Lower leg skin (tissue), 4 donors: ENCODE measurements around the gene MYOD1. TPM values are rescaled to one million over a fixed set of nuclear protein-coding genes. Genes with fewer than 3 reads are reported as not detected.

Experiments used
- DNase-seq, 2 donors: peaks; one replicate each; pipeline ENCODE4 v3.0.0-alpha.2; 2019; ENCODE audit warnings: low spot score in 2 of 2
- H3K4me3 ChIP-seq: fragments of 200-600 bp; sonication (generic); 2 replicates; pipeline ENCODE4 v1.5.1; 2017; ENCODE audit warnings: mild to moderate bottlenecking, low read depth; ENCODE audit not compliant: poor library complexity, severe bottlenecking
- CTCF ChIP-seq, 3 donors: fragments of 450-650 bp; IDR thresholded peaks; one replicate each; pipeline ENCODE4 v1.5.1; 2016; ENCODE audit warnings: antibody characterized with exemption in 3 of 3, mild to moderate bottlenecking in 3 of 3, moderate library complexity in 2 of 3
- POLR2A ChIP-seq, 2 donors: fragments of 450-650 bp; IDR thresholded peaks; one replicate each; pipeline ENCODE4 v1.6.1; 2016 to 2017; ENCODE audit warnings: antibody characterized with exemption in 2 of 2, mild to moderate bottlenecking in 1 of 2, moderate library complexity in 1 of 2
- WGBS, 2 donors: methylation state at CpG; one replicate each; pipeline ENCODE4 v1.1.5; 2018; 5-methylcytosine and 5-hydroxymethylcytosine counted together
- intact Hi-C: fragments of 100-400 bp; cut with DNase I; formaldehyde crosslinking; loops from one replicate; pipeline ENCODE4 v1.15.0; 2023; ENCODE audit warnings: low total_unique reads
- total RNA-seq, 4 donors: library from RNA; depleted of rRNA; stranded (reverse); fragments of >200 nt; gene quantifications; one replicate each; pipeline ENCODE4 v1.1.0, GENCODE V29; 2016

MYOD1 gene
- total RNA-seq, 4 donors from 2014 or later, result not detected

GRCh38 chr11:17768547-17768946 is 49.2 kb downstream of the MYOD1 start:
- intact Hi-C loops, result loop anchor here (10.0 kb wide), 1 partner anchor 206 kb away; no protein-coding TSS in a partner anchor
- DNase-seq, result no peak
- TF ChIP-seq POLR2A (IDR thresholded peaks at IDR 0.05) (no peak), CTCF (IDR thresholded peaks at IDR 0.05) (no peak)
- WGBS, 2 donors, result 83 to 90% methylated on average over 3 to 7 of the region's 7 CpGs
- H3K4me3 ChIP-seq, result no peak overlapping the region

- 88 to 100% methylated on average over 1 of the region's 1 CpG for WGBS, 2 donors
- H3K4me3 ChIP-seq, result no peak overlapping the region
- no peak for DNase-seq
- intact Hi-C loops, result loop anchor here (10.0 kb wide), 1 partner anchor 206 kb away; no protein-coding TSS in a partner anchor
- no peak for TF ChIP-seq CTCF (IDR thresholded peaks at IDR 0.05)
- TF ChIP-seq POLR2A (IDR thresholded peaks at IDR 0.05), result no peak
Observed at GRCh38 chr11:17769218-17769617, 49.8 kb downstream of the MYOD1 start.

GRCh38 chr11:17770048-17770652 is 50.8 kb downstream of the MYOD1 start:
- WGBS, 2 donors, result 70 to 71% methylated on average over 9 of the region's 9 CpGs
- intact Hi-C loops, result no loop called here
- TF ChIP-seq CTCF (IDR thresholded peaks at IDR 0.05), result no peak
- no peak for TF ChIP-seq POLR2A (IDR thresholded peaks at IDR 0.05)
- no peak for DNase-seq
- H3K4me3 ChIP-seq, result no peak overlapping the region

GRCh38 chr11:17770917-17771316 is 51.5 kb downstream of the MYOD1 start:
- intact Hi-C loops, result no loop called here
- no peak for TF ChIP-seq CTCF (IDR thresholded peaks at IDR 0.05)
- TF ChIP-seq POLR2A (IDR thresholded peaks at IDR 0.05), result no peak
- no peak overlapping the region for H3K4me3 ChIP-seq
- DNase-seq, result no peak

GRCh38 chr11:17771415-17771814 is 52.0 kb downstream of the MYOD1 start:
- intact Hi-C loops, result no loop called here
- no peak for TF ChIP-seq CTCF (IDR thresholded peaks at IDR 0.05)
- no peak for TF ChIP-seq POLR2A (IDR thresholded peaks at IDR 0.05)
- H3K4me3 ChIP-seq, result no peak overlapping the region
- WGBS, 2 donors, result 96 to 97% methylated on average over 17 of the region's 17 CpGs
- no peak for DNase-seq

Other genes with a start within 250 kb of the MYOD1 start
- gene ABCC8, start 242.7 kb upstream of the MYOD1 start, total RNA-seq, result under 1 TPM in 3 of 4 donors, not detected in 1; 0.11 to 0.34 (median 0.26) TPM
- 1 to 10 TPM in 1 of 4 donors, under 1 TPM in 1, not detected in 2; 0.29 to 3.2 TPM for gene USH1C, start 175.2 kb upstream of the MYOD1 start, total RNA-seq
- gene OTOG, start 172.3 kb upstream of the MYOD1 start, total RNA-seq, result not detected
- gene KCNC1, start 15.2 kb downstream of the MYOD1 start, total RNA-seq, result under 1 TPM in 1 of 4 donors, not detected in 3; 0.06 TPM